ENCODE results near the gene PARP12. TPM values are rescaled to one million over a fixed set of nuclear protein-coding genes. Genes with fewer than 3 reads are reported as not detected.

Gene PARP12
- total and polyA plus RNA-seq, 9 of the 15 experiments (the other 6 are each of a cell fraction or from before 2014, with no cell fraction given) = 4.6 to 40.4 (median 23.5) TPM

DNA sequence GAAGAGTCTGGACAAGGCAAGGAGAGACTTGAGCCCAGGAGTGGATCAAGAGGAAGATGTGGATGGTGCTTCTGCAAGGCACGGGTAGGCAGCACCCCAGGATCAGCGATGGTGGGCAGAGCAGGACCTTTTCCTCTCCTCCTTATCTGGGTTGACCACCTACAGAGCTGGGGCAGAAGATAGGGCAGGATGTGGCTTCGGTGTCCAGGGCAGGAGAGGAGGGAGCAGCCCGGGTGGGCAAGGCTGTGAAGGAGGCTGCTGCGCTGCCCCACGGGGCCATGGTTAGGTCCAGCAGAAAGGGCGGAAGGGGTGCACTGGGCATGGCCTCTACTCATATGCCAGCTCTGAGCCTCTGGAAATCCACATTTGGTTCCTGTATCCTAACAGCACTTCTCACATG, 20.0 kb upstream of the PARP12 start (continued):
- TF ChIP-seq, protein P1, sequence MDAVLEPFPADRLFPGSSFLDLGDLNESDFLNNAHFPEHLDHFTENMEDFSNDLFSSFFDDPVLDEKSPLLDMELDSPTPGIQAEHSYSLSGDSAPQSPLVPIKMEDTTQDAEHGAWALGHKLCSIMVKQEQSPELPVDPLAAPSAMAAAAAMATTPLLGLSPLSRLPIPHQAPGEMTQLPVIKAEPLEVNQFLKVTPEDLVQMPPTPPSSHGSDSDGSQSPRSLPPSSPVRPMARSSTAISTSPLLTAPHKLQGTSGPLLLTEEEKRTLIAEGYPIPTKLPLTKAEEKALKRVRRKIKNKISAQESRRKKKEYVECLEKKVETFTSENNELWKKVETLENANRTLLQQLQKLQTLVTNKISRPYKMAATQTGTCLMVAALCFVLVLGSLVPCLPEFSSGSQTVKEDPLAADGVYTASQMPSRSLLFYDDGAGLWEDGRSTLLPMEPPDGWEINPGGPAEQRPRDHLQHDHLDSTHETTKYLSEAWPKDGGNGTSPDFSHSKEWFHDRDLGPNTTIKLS (IDR thresholded peaks at IDR 0.05; ENCODE audit: borderline replicate concordance, low read depth) = no peak
- peak; percentile 56 for TF ChIP-seq CBFA2T3 (IDR thresholded peaks at IDR 0.05)
- no peak for TF ChIP-seq FOXP1 (CRISPR knock-in tag; IDR thresholded peaks at IDR 0.05)
- TF ChIP-seq GTF2E2 (tag; IDR thresholded peaks at IDR 0.05) = no peak
- TF ChIP-seq, protein P2, sequence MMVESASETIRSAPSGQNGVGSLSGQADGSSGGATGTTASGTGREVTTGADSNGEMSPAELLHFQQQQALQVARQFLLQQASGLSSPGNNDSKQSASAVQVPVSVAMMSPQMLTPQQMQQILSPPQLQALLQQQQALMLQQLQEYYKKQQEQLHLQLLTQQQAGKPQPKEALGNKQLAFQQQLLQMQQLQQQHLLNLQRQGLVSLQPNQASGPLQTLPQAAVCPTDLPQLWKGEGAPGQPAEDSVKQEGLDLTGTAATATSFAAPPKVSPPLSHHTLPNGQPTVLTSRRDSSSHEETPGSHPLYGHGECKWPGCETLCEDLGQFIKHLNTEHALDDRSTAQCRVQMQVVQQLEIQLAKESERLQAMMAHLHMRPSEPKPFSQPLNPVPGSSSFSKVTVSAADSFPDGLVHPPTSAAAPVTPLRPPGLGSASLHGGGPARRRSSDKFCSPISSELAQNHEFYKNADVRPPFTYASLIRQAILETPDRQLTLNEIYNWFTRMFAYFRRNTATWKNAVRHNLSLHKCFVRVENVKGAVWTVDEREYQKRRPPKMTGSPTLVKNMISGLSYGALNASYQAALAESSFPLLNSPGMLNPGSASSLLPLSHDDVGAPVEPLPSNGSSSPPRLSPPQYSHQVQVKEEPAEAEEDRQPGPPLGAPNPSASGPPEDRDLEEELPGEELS (CRISPR knock-in tag; IDR thresholded peaks at IDR 0.05; ENCODE audit: borderline replicate concordance) = no peak
- TF ChIP-seq ZNF347 (CRISPR knock-in tag; IDR thresholded peaks at IDR 0.05; ENCODE audit: low read depth) = no peak
- no peak for TF ChIP-seq ZNF79 (CRISPR knock-in tag; IDR thresholded peaks at IDR 0.05; ENCODE audit: low read depth)
- TF ChIP-seq SRSF1 (IDR thresholded peaks at IDR 0.05; ENCODE audit: low read depth, low read length) = no peak
- TF ChIP-seq POLR2G (IDR thresholded peaks at IDR 0.05; ENCODE audit: low read depth, low read length) = peak; percentile 27; the same call in 1 of the 2 replicates
- no peak for TF ChIP-seq XRCC5 (IDR thresholded peaks at IDR 0.05; ENCODE audit: low read depth, low read length)
- TF ChIP-seq ILK (tag; IDR thresholded peaks at IDR 0.05; ENCODE audit: borderline replicate concordance, low read depth) = no peak
- TF ChIP-seq LCOR (CRISPR knock-in tag; IDR thresholded peaks at IDR 0.05) = no peak
- TF ChIP-seq ARID1B (IDR thresholded peaks at IDR 0.05) = peak; percentile 36; the same call in 1 of the 2 replicates

All from K562 (cell line).